DMS53 treated with DMSO at 0.1 percent for 48 hours (cell line): Measurements from ENCODE around the gene ABCA5.
A peak's percentile ranks its signal among the peaks of the same experiment; 100 is the strongest.
"Not testable (repeated sequence)": the region's sequence is repeated elsewhere in the genome, so short reads cannot be mapped to it uniquely, and the experiment has no call there.

ENCODE experiments used
- DNase-seq: peaks from one replicate; lab custom pipeline; 2025; ENCODE audit not compliant: unreplicated experiment; lab: John Stamatoyannopoulos, UW

ABCA5 gene

DNA sequence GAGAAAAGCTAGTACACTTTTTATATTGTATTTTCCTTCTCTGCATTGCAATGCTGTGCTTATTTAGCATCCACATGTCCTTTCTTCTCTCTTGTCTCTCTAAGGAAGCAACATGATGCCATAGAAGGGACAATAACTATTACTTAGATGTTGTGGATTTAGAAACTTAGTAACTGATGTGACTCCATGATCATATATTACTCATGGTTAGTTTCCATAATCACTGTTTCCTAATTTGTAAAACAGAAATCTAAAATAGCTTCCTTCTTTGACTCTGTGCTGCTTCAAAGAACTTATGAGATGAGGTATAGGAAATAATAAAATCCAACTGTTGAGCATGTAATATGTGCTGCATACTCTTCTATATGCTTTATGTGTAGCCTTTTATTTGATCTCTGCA is 6.6 kb upstream of the ABCA5 start:
- DNase-seq = no peak

DNA sequence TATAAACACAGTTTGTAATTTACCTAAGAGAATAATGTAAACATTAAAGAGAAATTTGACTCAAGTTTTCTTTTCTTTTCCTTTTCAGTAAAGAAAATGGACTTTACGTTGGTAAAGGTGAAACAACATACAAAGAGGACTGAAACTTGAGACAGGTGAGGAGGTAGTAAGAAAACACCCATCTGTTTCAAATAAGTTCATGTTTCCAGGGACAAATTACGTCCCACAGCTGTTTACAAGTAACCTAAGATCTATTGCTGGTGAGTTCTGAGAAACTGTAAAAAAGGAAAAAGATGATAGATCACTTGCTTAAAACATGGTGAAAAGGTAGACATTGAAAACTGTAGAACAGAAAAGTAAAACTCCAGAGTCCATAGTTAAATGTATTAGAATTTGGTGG is 4.8 kb upstream of the ABCA5 start:
- no peak for DNase-seq

- peak; percentile 38 for DNase-seq
These were observed 415 bp downstream of the ABCA5 start for GRCh38 chr17:69326377-69327059.

DNA sequence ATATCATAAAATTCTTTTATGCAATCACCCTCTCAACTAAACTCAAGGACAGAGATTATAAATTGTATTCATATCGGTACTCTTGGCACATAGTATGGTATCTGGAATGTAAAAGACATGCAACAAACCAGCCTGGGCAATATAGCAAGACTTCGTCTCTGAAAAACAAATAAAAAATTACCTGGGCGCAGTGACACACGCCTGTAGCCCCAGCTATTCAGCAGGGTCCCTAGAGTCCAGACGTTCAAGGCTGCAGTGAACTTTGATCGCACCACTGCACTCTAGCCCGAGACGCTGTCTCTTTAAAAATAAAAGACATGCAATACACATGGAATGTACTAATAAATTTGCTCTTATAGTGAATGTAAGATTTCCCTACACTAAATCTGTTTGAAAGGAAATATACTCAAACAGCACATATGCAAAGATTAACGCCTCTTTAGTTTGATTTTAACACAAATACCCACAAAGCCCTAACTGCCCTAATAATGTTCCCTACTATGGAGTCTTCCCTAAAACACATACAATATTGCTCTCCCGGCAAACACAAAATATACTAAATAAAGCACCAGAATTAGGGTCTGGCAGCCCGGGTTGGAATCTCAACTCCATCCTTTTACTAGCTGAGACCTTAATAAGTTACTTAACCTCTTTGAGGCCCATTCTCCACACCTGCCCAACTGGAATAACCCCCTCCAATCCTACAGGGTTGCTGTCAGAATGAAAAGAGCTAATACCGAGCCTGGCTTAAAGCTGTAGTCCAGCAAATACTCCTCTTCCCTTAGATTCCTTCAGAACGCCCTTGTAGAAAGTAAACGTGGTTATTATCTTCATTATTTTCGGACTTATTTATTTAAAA is 1.2 kb downstream of the ABCA5 start:
- DNase-seq = no peak

DNA sequence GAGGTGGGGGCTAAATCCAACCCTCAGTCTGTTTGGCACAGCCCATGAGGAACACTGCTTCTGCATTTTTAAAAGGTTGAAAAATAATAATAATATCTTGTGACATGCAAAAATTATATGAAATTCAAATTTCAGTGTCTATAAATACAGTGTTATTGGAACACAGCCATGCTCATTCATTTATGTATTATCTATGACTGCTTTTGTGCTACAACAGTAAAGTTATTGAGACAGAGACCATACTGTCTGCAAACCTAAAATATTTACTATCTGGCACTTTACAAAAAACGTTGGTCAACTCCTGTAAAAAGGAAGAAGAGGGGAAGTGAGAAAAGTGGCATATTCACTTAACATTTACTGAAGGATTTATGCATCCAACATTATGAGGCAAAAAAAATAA is 3.1 kb downstream of the ABCA5 start:
- DNase-seq = no peak

GRCh38 chr17:69320908-69321238 is 6.1 kb downstream of the ABCA5 start:
- DNase-seq = no peak

GRCh38 chr17:69320210-69320907 is 6.6 kb downstream of the ABCA5 start:
- DNase-seq = no peak

DNA sequence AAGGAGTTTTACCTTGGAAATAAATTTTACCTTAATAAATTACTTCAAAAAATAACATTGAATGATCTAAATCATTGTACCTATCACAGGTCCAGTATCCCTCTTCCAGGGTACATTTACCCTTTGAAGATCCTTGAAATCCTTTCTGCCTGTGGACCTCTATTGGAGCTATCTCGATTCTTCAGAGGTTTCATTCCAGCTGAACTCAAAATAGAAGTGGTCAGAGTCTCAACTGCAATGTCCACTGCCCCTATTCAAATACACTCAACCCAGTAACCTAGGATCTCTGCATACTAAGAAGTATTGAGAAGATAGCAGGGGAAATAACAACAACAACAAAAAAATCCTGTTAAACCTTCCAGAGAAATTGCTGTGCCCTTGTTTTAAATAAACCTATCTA is 9.3 kb downstream of the ABCA5 start:
- DNase-seq = no peak

DNA sequence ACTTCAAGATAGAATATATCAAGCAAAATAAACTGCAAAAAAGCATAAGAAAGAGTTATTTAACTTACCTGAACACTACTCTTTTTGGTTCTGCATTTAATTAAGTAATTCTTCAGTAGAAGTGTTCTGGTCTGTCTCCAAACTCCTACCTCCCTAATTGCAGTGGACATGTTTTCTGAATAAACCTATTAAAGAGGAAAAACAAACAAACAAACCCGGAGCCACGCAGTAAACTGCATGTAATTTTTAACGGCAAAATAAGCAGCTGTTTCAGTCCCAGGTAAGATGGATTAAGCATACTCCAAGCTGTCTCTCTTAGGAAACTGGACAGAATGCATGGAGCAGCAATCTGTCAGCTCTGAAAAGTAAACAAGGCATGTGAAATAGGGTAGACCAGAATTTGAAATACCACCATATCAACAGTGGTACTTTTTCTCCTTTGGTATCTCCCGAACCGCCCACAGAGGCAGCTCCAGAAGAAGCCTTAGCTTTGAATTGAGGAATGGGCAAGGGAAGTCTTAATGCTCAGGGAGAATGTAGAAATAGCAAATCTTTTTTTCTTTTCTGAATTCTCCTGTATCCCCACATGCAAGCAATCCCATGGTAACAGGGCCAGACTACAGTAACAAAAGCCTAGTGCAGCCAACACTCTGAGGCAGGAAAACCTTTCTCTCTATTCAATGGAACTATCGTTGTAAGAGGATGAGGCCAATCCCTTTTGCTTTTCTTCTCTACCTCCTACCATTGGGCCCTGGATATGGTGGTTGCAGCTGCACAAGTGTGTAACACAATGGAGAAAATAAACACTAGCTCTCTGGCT is 12.5 kb downstream of the ABCA5 start:
- DNase-seq = peak; percentile 76

GRCh38 chr17:69305177-69305576 is 21.8 kb downstream of the ABCA5 start:
- DNase-seq = no peak

- DNase-seq = no peak
These were observed 24.3 kb downstream of the ABCA5 start for GRCh38 chr17:69302682-69303081.

- no peak for DNase-seq
These were observed 26.7 kb downstream of the ABCA5 start for GRCh38 chr17:69300222-69300621.

- DNase-seq = not testable (repeated sequence)
These were observed 28.7 kb downstream of the ABCA5 start for GRCh38 chr17:69298120-69298722.

DNA sequence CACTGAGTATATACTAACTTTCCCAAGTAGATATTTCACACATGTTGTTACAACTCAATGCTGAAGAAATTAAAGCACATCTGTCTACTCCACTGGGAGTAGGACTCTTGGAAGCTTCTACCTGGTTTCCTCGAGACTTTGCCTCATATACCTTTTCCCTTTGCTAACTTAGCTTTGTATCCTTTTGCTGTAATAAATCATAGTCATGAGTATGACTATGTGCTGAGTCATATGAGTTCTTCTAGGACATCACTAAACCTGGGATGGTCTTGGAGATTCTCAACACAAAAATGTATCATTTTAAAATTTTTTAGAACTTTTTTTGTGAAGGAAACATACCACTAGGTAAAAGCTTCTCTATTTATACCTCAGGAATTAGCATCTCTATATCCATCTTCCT is 39.8 kb downstream of the ABCA5 start:
- no peak for DNase-seq

DNA sequence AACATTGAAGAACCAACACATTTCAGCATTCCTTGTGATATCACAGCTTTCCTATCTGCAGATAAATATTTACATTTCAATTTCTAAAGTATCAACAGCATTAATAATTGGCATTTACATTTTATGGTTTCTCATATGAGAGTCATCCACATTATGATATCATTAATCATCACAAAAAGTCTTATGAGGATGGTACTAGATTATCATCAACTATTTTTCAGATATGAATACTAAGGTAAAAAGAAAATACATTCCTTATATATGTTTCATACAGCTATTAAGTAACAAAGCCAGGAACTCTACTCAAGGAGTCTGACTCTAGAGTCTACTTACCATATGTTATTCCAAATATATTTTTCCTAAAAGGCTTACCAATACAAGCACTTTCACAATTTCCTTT is 40.7 kb downstream of the ABCA5 start:
- DNase-seq = no peak

DNA sequence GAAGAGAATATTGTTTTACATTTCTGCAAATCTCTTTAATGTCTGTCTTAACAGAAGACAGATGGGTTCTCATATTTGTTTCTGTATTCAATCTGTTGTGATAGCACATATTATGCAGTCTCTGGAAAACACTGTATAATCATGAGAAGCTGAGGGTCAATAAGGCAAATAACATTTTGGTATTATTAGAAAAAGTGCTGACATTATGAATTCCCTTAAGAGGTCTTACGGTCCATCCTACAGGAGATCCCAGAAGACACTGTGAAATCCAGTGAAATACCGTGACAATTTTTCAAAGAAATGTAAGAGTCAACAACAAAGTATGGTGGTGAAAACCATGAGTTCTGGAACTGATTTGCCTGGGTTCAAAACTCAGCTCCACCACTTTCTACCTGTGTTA is 42.3 kb downstream of the ABCA5 start:
- DNase-seq = no peak

GRCh38 chr17:69282002-69282401 is 44.9 kb downstream of the ABCA5 start:
- DNase-seq = no peak

GRCh38 chr17:69276279-69276678 is 50.7 kb downstream of the ABCA5 start:
- not testable (repeated sequence) for DNase-seq

- DNase-seq = no peak
These were observed 51.2 kb downstream of the ABCA5 start for GRCh38 chr17:69275751-69276150.

DNA sequence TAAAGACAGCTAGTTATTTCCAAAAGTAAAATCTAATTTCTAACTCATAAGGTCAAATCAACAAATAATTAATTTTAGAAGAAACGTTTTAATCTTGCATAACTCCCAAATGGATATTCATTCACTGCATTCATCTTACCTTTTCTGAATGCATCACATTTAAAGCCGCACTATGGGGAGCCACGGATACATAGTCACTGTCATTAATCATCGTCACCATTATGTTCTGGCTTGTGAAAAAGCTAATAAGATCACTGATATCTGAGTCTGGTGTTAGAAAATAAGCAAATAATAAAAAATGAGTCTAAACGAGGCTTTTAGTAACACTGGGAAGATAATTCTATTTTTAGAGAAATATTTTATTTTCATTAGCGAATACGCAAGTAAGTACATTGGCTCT is 55.9 kb downstream of the ABCA5 start:
- DNase-seq = no peak
